HepG2 (cell line): Measurements from ENCODE around the gene KIF21B. TPM values are rescaled to one million over a fixed set of nuclear protein-coding genes. Genes with fewer than 3 reads are reported as not detected.

Experiments
- ATAC-seq: fragments of 200-7000 bp; cut with Tn5 transposase; 3 replicates; pipeline ENCODE4 v1.9.1; 2020; ENCODE audit warnings: mild to moderate bottlenecking, moderate library complexity
- BruUV-seq: library from RNA; stranded (reverse); fragments of 400-500 nt; replicated peaks from 2 replicates; lab custom pipeline; 2021; lab: Mats Ljungman, UMichigan
- CTCF ChIA-PET: fragments of 300-600 bp; formaldehyde crosslinking; extraction: SDS; loops from one replicate; lab custom pipeline; 2021; ENCODE audit warnings: low total read pairs, inconsistent platforms, low intra/inter-chr PET ratio; lab: Yijun Ruan, JAX
- POLR2A ChIA-PET: fragments of 350-600 bp; sonication (Branson Sonifier 250); formaldehyde crosslinking; loops from one replicate; lab custom pipeline; 2020; ENCODE audit warnings: antibody characterized with exemption, inconsistent platforms; lab: Yijun Ruan, JAX
- DNase-seq: peaks from one replicate; pipeline ENCODE4 v3.0.0-alpha.2; 2015; ENCODE audit warnings: low spot score
- FAIRE-seq: peaks from 3 replicates; lab custom pipeline; 2011; peaks lifted over from hg19 to GRCh38; lab: Jason Lieb, UNC
- H2AFZ ChIP-seq: one replicate; pipeline ENCODE4 v1.6.1; 2011; ENCODE audit warnings: low read length, inconsistent platforms
- H3K27ac ChIP-seq: fragments of 300-600 bp; 3 replicates; pipeline ENCODE4 v1.8.0; 2011; ENCODE audit warnings: mixed run types, mild to moderate bottlenecking, mixed read lengths, low read length, inconsistent platforms; ENCODE audit not compliant: insufficient read depth; ENCODE audit errors: extremely low read length
- H3K27me3 ChIP-seq, 2 experiments: fragments of 200-600 bp in 1 of 2; 2 replicates in 1 of 2; 3 replicates in 1 of 2; pipeline versions ENCODE4 v1.6.0 to v1.8.0; 2011; ENCODE audit warnings: low read length in 2 of 2, mild to moderate bottlenecking in 2 of 2, moderate library complexity in 2 of 2, inconsistent platforms in 1 of 2; ENCODE audit not compliant: insufficient read depth in 2 of 2, control insufficient read depth in 1 of 2
- H3K36me3 ChIP-seq, 2 experiments: fragments of 200-600 bp in 1 of 2; replicated peaks in 1 of 2; 2 replicates in 1 of 2; 3 replicates in 1 of 2; pipeline versions ENCODE4 v1.5.1 to v1.8.0; 2011; ENCODE audit warnings: low read length in 2 of 2, inconsistent platforms in 1 of 2; ENCODE audit not compliant: insufficient read depth in 2 of 2, control insufficient read depth in 1 of 2
- H3K4me1 ChIP-seq: 2 replicates; pipeline ENCODE4 v1.5.1; 2012; ENCODE audit warnings: low read length, inconsistent platforms; ENCODE audit not compliant: insufficient read depth
- H3K4me2 ChIP-seq: 2 replicates; pipeline ENCODE4 v1.6.0; 2011; ENCODE audit warnings: low read depth, low read length, inconsistent platforms
- H3K4me3 ChIP-seq, 3 experiments: fragments of 200-600 bp in 1 of 3; sonication (generic), shearing (Covaris generic) in 1 of 3; replicated peaks in 1 of 3; 2 replicates each; pipeline ENCODE4 v1.5.1; 2011 to 2016; ENCODE audit warnings: low read length in 3 of 3, inconsistent platforms in 2 of 3, low read depth in 2 of 3, mild to moderate bottlenecking in 2 of 3, control low read depth in 1 of 3, mixed read lengths in 1 of 3; ENCODE audit not compliant: insufficient read depth in 1 of 3
- H3K79me2 ChIP-seq: one replicate; pipeline ENCODE4 v1.6.1; 2011; ENCODE audit warnings: low read length, inconsistent platforms; ENCODE audit not compliant: insufficient read depth
- H3K9ac ChIP-seq: 2 replicates; pipeline ENCODE4 v1.6.0; 2011; ENCODE audit warnings: mild to moderate bottlenecking, low read depth, low read length, inconsistent platforms; ENCODE audit not compliant: insufficient read depth
- H3K9me3 ChIP-seq: 2 replicates; pipeline ENCODE4 v1.5.1; 2012; ENCODE audit warnings: mild to moderate bottlenecking, low read length
- H4K20me1 ChIP-seq: 2 replicates; pipeline ENCODE4 v1.6.0; 2011; ENCODE audit warnings: inconsistent platforms, mild to moderate bottlenecking, low read length, moderate library complexity; ENCODE audit not compliant: insufficient read depth
- CENPT ChIP-seq: sonication (generic); formaldehyde crosslinking; IDR thresholded peaks from 2 replicates; pipeline ENCODE4 v1.8.0; 2022; ENCODE audit warnings: low read depth, mild to moderate bottlenecking, moderate library complexity, missing genetic modification reagents
- DNMT3B ChIP-seq: conservative IDR thresholded peaks from 2 replicates; pipeline ENCODE4 v1.6.1; 2016; ENCODE audit warnings: missing biosample characterization, control low read depth
- DPF2 ChIP-seq: sonication (generic); formaldehyde crosslinking; IDR thresholded peaks from 2 replicates; pipeline ENCODE4 v1.4.0; 2020; ENCODE audit warnings: mild to moderate bottlenecking, low read depth, missing genetic modification reagents, borderline replicate concordance
- ETS1 ChIP-seq: sonication (generic); formaldehyde crosslinking; IDR thresholded peaks from 2 replicates; pipeline ENCODE4 v1.4.0; 2020; ENCODE audit warnings: missing genetic modification reagents
- PRMT3 ChIP-seq: sonication (generic); formaldehyde crosslinking; IDR thresholded peaks from 2 replicates; pipeline ENCODE4 v1.8.1; 2022; ENCODE audit warnings: low read depth, mild to moderate bottlenecking, moderate library complexity, missing genetic modification reagents, borderline replicate concordance
- ZFP41 ChIP-seq: sonication (generic); formaldehyde crosslinking; IDR thresholded peaks from 2 replicates; pipeline ENCODE4 v1.4.0; 2020; ENCODE audit warnings: mild to moderate bottlenecking, missing genetic modification reagents, borderline replicate concordance
- ZFP90 ChIP-seq: sonication (generic); formaldehyde crosslinking; IDR thresholded peaks from 2 replicates; pipeline ENCODE4 v1.8.0; 2022; ENCODE audit warnings: missing genetic modification reagents, mild to moderate bottlenecking, inconsistent platforms, borderline replicate concordance
- ZKSCAN8 ChIP-seq: IDR thresholded peaks from 2 replicates; pipeline ENCODE4 v1.6.1; 2016; ENCODE audit warnings: borderline replicate concordance, missing genetic modification reagents, missing compliant biosample characterization
- ZMYM3 ChIP-seq: sonication (generic); formaldehyde crosslinking; IDR thresholded peaks from 2 replicates; pipeline ENCODE4 v1.5.1; 2020; ENCODE audit warnings: mild to moderate bottlenecking, missing genetic modification reagents
- ZMYM4 ChIP-seq: sonication (generic); formaldehyde crosslinking; IDR thresholded peaks from 2 replicates; pipeline ENCODE4 v1.8.1; 2023; ENCODE audit warnings: mild to moderate bottlenecking, missing genetic modification reagents
- ZNF263 ChIP-seq: sonication (generic); formaldehyde crosslinking; IDR thresholded peaks from 2 replicates; pipeline ENCODE4 v1.4.0; 2020; ENCODE audit warnings: missing genetic modification reagents
- ZNF354B ChIP-seq: sonication (generic); formaldehyde crosslinking; IDR thresholded peaks from 2 replicates; pipeline ENCODE4 v1.8.0; 2022; ENCODE audit warnings: mild to moderate bottlenecking, missing genetic modification reagents
- ZNF547 ChIP-seq: sonication (generic); formaldehyde crosslinking; IDR thresholded peaks from 2 replicates; pipeline ENCODE4 v1.5.1; 2020; ENCODE audit warnings: mild to moderate bottlenecking, missing genetic modification reagents
- ZNF891 ChIP-seq: sonication (generic); formaldehyde crosslinking; IDR thresholded peaks from 2 replicates; pipeline ENCODE4 v1.5.0; 2020; ENCODE audit warnings: mild to moderate bottlenecking, missing genetic modification reagents
- WGBS: methylation state at CpG from one replicate; pipeline ENCODE4 v1.1.6; 2017; ENCODE audit warnings: low lambda C conversion rate; 5-methylcytosine and 5-hydroxymethylcytosine counted together
- in situ Hi-C: cut with HindIII; loops from 2 replicates; pipeline ENCODE4 v1.10.0; 2017; ENCODE audit warnings: low pct_unique_long_range_greater_than_20kb; ENCODE audit not compliant: extremely low pct_ligation_motif_present
- intact Hi-C: fragments of 100-400 bp; cut with micrococcal nuclease; formaldehyde crosslinking; loops from one replicate; pipeline ENCODE4 v1.10.0; 2022; ENCODE audit not compliant: unreplicated experiment
- polyA plus RNA-seq, 8 experiments: library from polyadenylated mRNA; depleted of rRNA in 3 of 8; stranded (reverse) in 7 of 8; unstranded in 1 of 8; fragments of >200 nt; fragmentation: Illumina TruSeq in 4 of 8; extraction: Trizol in 4 of 8; gene quantifications; 2 replicates each; pipeline versions ENCODE4 v1.2.1 to v1.2.3, GENCODE V29; 2011 to 2016; ENCODE audit warnings: low read depth in 4 of 8, missing spikeins in 1 of 8, mixed read lengths in 1 of 8; ENCODE audit not compliant: insufficient read depth in 1 of 8
- total RNA-seq, 5 experiments: library from RNA; depleted of rRNA; stranded (reverse); fragments of >200 nt; fragmentation: Illumina TruSeq; extraction: Trizol; gene quantifications; 2 replicates each; pipeline ENCODE4 v1.2.3, GENCODE V29; 2016; ENCODE audit warnings: low read depth in 1 of 5
- TF ChIP-seq, protein P1 (sequence below): sonication (generic); formaldehyde crosslinking; conservative IDR thresholded peaks from 2 replicates; pipeline ENCODE4 v1.8.0; 2022; ENCODE audit warnings: mild to moderate bottlenecking, moderate library complexity, missing genetic modification reagents
- TF ChIP-seq, protein P2 (sequence below): IDR thresholded peaks from 2 replicates; pipeline ENCODE4 v1.6.1; 2016
- TF ChIP-seq, protein P3 (sequence below): sonication (generic); formaldehyde crosslinking; IDR thresholded peaks from 2 replicates; pipeline ENCODE4 v1.5.0; 2020; ENCODE audit warnings: mild to moderate bottlenecking, missing genetic modification reagents, moderate library complexity

KIF21B gene
- total and polyA plus RNA-seq, 2 of the 13 experiments (the other 11 are each of a cell fraction or from before 2014, with no cell fraction given) = 0.17 to 0.20 TPM

GRCh38 chr1:201020721-201021629 lies 2.5 kb downstream of the KIF21B start:
- ChIA-PET POLR2A (no interaction called here), CTCF (no interaction called here)
- Histone ChIP-seq H4K20me1 (no peaks in the 10 kb centered on the region), H2AFZ (no peak overlapping the region), H3K9me3 (no peaks in the 10 kb centered on the region), H3K4me1 (peaks cover 68% of the 10 kb centered on the region), H3K79me2 (no peaks in the 10 kb centered on the region), H3K36me3 (no peaks in the 10 kb centered on the region), H3K9ac (no peak overlapping the region), H3K4me3 (no peak overlapping the region), H3K27ac (no peak overlapping the region), H3K4me2 (peak overlapping the region; percentile 18; the same call in 1 of the 2 replicates), H3K27me3 (peaks cover 11 to 52% of the 10 kb centered on the region in 2 experiments; a peak in 4 of 5 replicates)
- TF ChIP-seq PRMT3 (CRISPR knock-in tag) (no peak), ETS1 (CRISPR knock-in tag) (no peak), ZMYM3 (CRISPR knock-in tag) (peak; percentile 16; the same call in 1 of the 2 replicates), ZNF354B (CRISPR knock-in tag) (no peak), CENPT (CRISPR knock-in tag) (no peak), ZFP41 (CRISPR knock-in tag) (no peak), ZNF263 (CRISPR knock-in tag) (no peak), ZMYM4 (no peak), ZNF547 (no peak), ZFP90 (CRISPR knock-in tag) (no peak), ZKSCAN8 (CRISPR knock-in tag) (no peak), ZNF891 (CRISPR knock-in tag) (no peak), DNMT3B (CRISPR knock-in tag) (no peak), DPF2 (CRISPR knock-in tag) (no peak)
- TF ChIP-seq, protein P1, sequence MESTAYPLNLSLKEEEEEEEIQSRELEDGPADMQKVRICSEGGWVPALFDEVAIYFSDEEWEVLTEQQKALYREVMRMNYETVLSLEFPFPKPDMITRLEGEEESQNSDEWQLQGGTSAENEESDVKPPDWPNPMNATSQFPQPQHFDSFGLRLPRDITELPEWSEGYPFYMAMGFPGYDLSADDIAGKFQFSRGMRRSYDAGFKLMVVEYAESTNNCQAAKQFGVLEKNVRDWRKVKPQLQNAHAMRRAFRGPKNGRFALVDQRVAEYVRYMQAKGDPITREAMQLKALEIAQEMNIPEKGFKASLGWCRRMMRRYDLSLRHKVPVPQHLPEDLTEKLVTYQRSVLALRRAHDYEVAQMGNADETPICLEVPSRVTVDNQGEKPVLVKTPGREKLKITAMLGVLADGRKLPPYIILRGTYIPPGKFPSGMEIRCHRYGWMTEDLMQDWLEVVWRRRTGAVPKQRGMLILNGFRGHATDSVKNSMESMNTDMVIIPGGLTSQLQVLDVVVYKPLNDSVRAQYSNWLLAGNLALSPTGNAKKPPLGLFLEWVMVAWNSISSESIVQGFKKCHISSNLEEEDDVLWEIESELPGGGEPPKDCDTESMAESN = 0 out of 2 replicates have a peak, but pooled peaks have one; percentile 27
- TF ChIP-seq, protein P2, sequence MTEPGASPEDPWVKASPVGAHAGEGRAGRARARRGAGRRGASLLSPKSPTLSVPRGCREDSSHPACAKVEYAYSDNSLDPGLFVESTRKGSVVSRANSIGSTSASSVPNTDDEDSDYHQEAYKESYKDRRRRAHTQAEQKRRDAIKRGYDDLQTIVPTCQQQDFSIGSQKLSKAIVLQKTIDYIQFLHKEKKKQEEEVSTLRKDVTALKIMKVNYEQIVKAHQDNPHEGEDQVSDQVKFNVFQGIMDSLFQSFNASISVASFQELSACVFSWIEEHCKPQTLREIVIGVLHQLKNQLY (CRISPR knock-in tag) = no peak
- TF ChIP-seq, protein P3, sequence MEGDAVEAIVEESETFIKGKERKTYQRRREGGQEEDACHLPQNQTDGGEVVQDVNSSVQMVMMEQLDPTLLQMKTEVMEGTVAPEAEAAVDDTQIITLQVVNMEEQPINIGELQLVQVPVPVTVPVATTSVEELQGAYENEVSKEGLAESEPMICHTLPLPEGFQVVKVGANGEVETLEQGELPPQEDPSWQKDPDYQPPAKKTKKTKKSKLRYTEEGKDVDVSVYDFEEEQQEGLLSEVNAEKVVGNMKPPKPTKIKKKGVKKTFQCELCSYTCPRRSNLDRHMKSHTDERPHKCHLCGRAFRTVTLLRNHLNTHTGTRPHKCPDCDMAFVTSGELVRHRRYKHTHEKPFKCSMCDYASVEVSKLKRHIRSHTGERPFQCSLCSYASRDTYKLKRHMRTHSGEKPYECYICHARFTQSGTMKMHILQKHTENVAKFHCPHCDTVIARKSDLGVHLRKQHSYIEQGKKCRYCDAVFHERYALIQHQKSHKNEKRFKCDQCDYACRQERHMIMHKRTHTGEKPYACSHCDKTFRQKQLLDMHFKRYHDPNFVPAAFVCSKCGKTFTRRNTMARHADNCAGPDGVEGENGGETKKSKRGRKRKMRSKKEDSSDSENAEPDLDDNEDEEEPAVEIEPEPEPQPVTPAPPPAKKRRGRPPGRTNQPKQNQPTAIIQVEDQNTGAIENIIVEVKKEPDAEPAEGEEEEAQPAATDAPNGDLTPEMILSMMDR (CRISPR knock-in tag) = peak; percentile 15; the same call in 1 of the 2 replicates
- FAIRE-seq (no peak), DNase-seq (no peak), ATAC-seq (peak; percentile 69)
- BruUV-seq = no TSS peak
- in situ Hi-C loops (no loop called here), intact Hi-C loops (loop anchor here (5.0 kb wide), 1 partner anchor 129 kb away; the partner anchor contains the start of gene INAVA)
- WGBS = 14% methylated on average over 3 of the region's 11 CpGs
